K562 (cell line): Measurements from ENCODE around the gene PRSS38. TPM values are rescaled to one million over a fixed set of nuclear protein-coding genes. Genes with fewer than 3 reads are reported as not detected.

Experiments
- ATAC-seq: fragments of 200-7000 bp; cut with Tn5 transposase; 3 replicates; pipeline ENCODE4 v1.9.1; 2020; ENCODE audit warnings: moderate library complexity
- BruUV-seq: library from RNA; stranded (reverse); fragments of 400-500 nt; replicated peaks from 2 replicates; lab custom pipeline; 2021; lab: Mats Ljungman, UMichigan
- CTCF ChIA-PET: fragments of 300-600 bp; formaldehyde crosslinking; extraction: SDS; loops from one replicate; lab custom pipeline; 2021; ENCODE audit warnings: low intra/inter-chr PET ratio; lab: Yijun Ruan, JAX
- POLR2A ChIA-PET: fragments of 300-600, 350-650 bp; sonication (Branson Sonifier 250); formaldehyde crosslinking; extraction: SDS; loops from one replicate; lab custom pipeline; 2021; ENCODE audit warnings: antibody characterized with exemption, inconsistent platforms; lab: Yijun Ruan, JAX
- DNase-seq, 4 experiments: peaks; one replicate each; pipeline versions ENCODE4 v3.0.0 to v3.0.0-alpha.2; 2011 to 2018; ENCODE audit warnings: low spot score in 3 of 4, mixed read lengths in 3 of 4; ENCODE audit errors: extremely low read depth in 1 of 4
- FAIRE-seq: peaks from 2 replicates; lab custom pipeline; 2011; peaks lifted over from hg19 to GRCh38; lab: Jason Lieb, UNC
- H2AFZ ChIP-seq: 2 replicates; pipeline ENCODE4 v1.6.0; 2011; ENCODE audit warnings: low read depth, low read length, control low read depth, inconsistent platforms
- H3K27ac ChIP-seq: fragments of 200-600 bp; 3 replicates; pipeline ENCODE4 v1.8.0; 2011; ENCODE audit warnings: low read depth, mild to moderate bottlenecking, control low read depth, inconsistent platforms, low read length, moderate library complexity, mixed read lengths; ENCODE audit errors: extremely low read depth
- H3K27me3 ChIP-seq, 2 experiments: fragments of 300-600 bp in 1 of 2; 2 replicates in 1 of 2; 3 replicates in 1 of 2; pipeline versions ENCODE4 v1.6.0 to v1.8.0; 2011; ENCODE audit warnings: inconsistent platforms in 2 of 2, low read length in 2 of 2, mild to moderate bottlenecking in 1 of 2, mixed read lengths in 1 of 2, moderate library complexity in 1 of 2; ENCODE audit not compliant: control insufficient read depth in 2 of 2, insufficient read depth in 2 of 2
- H3K36me3 ChIP-seq: fragments of 300-600 bp; 3 replicates; pipeline ENCODE4 v1.8.0; 2011; ENCODE audit warnings: mild to moderate bottlenecking, low read length, inconsistent platforms; ENCODE audit not compliant: control insufficient read depth, insufficient read depth
- H3K4me1 ChIP-seq, 2 experiments: fragments of 200-600 bp in 1 of 2; replicated peaks in 1 of 2; 2 replicates in 1 of 2; 3 replicates in 1 of 2; pipeline versions ENCODE4 v1.5.1 to v1.8.0; 2011; ENCODE audit warnings: inconsistent platforms in 2 of 2, low read length in 2 of 2, mild to moderate bottlenecking in 1 of 2, mixed read lengths in 1 of 2, moderate library complexity in 1 of 2; ENCODE audit not compliant: control insufficient read depth in 2 of 2, insufficient read depth in 2 of 2
- H3K4me2 ChIP-seq: 2 replicates; pipeline ENCODE4 v1.6.1; 2011; ENCODE audit warnings: low read length, control low read depth, inconsistent platforms, mixed read lengths; ENCODE audit not compliant: insufficient read depth
- H3K4me3 ChIP-seq: fragments of 200-600 bp; sonication (generic), shearing (Covaris generic); 2 replicates; pipeline ENCODE4 v1.5.1; 2016; ENCODE audit warnings: control low read depth, inconsistent platforms
- H3K79me2 ChIP-seq: fragments of 200-600 bp; 3 replicates; pipeline ENCODE4 v1.8.0; 2011; ENCODE audit warnings: low read length, inconsistent platforms; ENCODE audit not compliant: control insufficient read depth, insufficient read depth
- H3K9ac ChIP-seq, 2 experiments: 2 replicates each; pipeline versions ENCODE4 v1.6.0 to v1.6.1; 2011; ENCODE audit warnings: low read depth in 2 of 2, low read length in 2 of 2, control low read depth in 1 of 2, inconsistent platforms in 1 of 2, mild to moderate bottlenecking in 1 of 2, mixed read lengths in 1 of 2; ENCODE audit not compliant: insufficient read depth in 1 of 2
- H3K9me1 ChIP-seq: one replicate; pipeline ENCODE4 v1.6.0; 2011; ENCODE audit warnings: inconsistent platforms, mild to moderate bottlenecking, low read length, moderate library complexity; ENCODE audit not compliant: control insufficient read depth, insufficient read depth
- H3K9me3 ChIP-seq: replicated peaks from 2 replicates; pipeline ENCODE4 v1.5.1; 2011; ENCODE audit warnings: low read depth, low read length, inconsistent platforms; ENCODE audit not compliant: control insufficient read depth, insufficient read depth
- H4K20me1 ChIP-seq: replicated peaks from 2 replicates; pipeline ENCODE4 v1.6.1; 2011; ENCODE audit warnings: low read length, inconsistent platforms, mixed read lengths; ENCODE audit not compliant: control insufficient read depth, insufficient read depth
- CREBBP ChIP-seq: IDR thresholded peaks from one replicate; pipeline ENCODE4 v1.6.1; 2012; ENCODE audit warnings: low read depth, mild to moderate bottlenecking, control low read depth, inconsistent platforms, low read length
- EWSR1 ChIP-seq: fragments of 450-650 bp; IDR thresholded peaks from 2 replicates; pipeline ENCODE4 v1.6.1; 2018; ENCODE audit warnings: borderline replicate concordance, mild to moderate bottlenecking, low read depth, moderate library complexity; ENCODE audit not compliant: partially characterized antibody
- GABPB2 ChIP-seq: fragments of 250-450 bp; sonication (Bioruptor Pico); conservative IDR thresholded peaks from 2 replicates; pipeline ENCODE4 v1.5.1; 2021; ENCODE audit warnings: mild to moderate bottlenecking
- GMEB1 ChIP-seq: fragments of 250-450 bp; sonication (Bioruptor Pico); IDR thresholded peaks from 2 replicates; pipeline ENCODE4 v1.4.0; 2020; ENCODE audit warnings: mild to moderate bottlenecking
- ILK ChIP-seq: fragments of 450-650 bp; IDR thresholded peaks from 2 replicates; pipeline ENCODE4 v1.6.1; 2016; ENCODE audit warnings: missing genetic modification characterization, low read depth, mild to moderate bottlenecking, missing compliant biosample characterization, moderate library complexity, borderline replicate concordance
- KLF10 ChIP-seq: fragments of 250-450 bp; sonication (Bioruptor Pico); IDR thresholded peaks from 2 replicates; pipeline ENCODE4 v1.6.1; 2021; ENCODE audit warnings: matching md5 sums
- KLF16 ChIP-seq: IDR thresholded peaks from 2 replicates; pipeline ENCODE4 v1.6.1; 2016; ENCODE audit warnings: antibody characterized with exemption
- NELFE ChIP-seq: IDR thresholded peaks from 2 replicates; pipeline ENCODE4 v1.6.1; 2011; ENCODE audit warnings: mild to moderate bottlenecking; ENCODE audit not compliant: insufficient read depth, insufficient read length
- SIN3B ChIP-seq: fragments of 450-650 bp; IDR thresholded peaks from 2 replicates; pipeline ENCODE4 v1.6.1; 2017; ENCODE audit warnings: low read depth, mild to moderate bottlenecking, moderate library complexity
- SMARCA4 ChIP-seq: fragments of 450-650 bp; IDR thresholded peaks from 2 replicates; pipeline ENCODE4 v1.6.1; 2016
- SMARCA5 ChIP-seq: fragments of 450-650 bp; IDR thresholded peaks from 2 replicates; pipeline ENCODE4 v1.6.1; 2016
- TBL1XR1 ChIP-seq, 2 experiments: IDR thresholded peaks; 2 replicates each; pipeline ENCODE4 v1.6.1; 2012; ENCODE audit warnings: improper control_type of control experiment in 2 of 2, low read length in 2 of 2, mild to moderate bottlenecking in 1 of 2
- TEAD1 ChIP-seq, 2 experiments: fragments of 450-650 bp in 1 of 2; sonication (generic) in 1 of 2; formaldehyde crosslinking; IDR thresholded peaks; 2 replicates each; pipeline versions ENCODE4 v1.4.0 to v1.8.0; 2020 to 2022; ENCODE audit warnings: mild to moderate bottlenecking in 2 of 2, missing genetic modification reagents in 1 of 2
- ZBTB8A ChIP-seq: fragments of 450-650 bp; IDR thresholded peaks from 2 replicates; pipeline ENCODE4 v1.6.1; 2018; ENCODE audit warnings: mild to moderate bottlenecking, moderate library complexity; ENCODE audit not compliant: partially characterized antibody
- ZNF282 ChIP-seq: sonication (generic); formaldehyde crosslinking; IDR thresholded peaks from 2 replicates; pipeline ENCODE4 v1.8.1; 2023; ENCODE audit warnings: missing genetic modification reagents
- ZNF449 ChIP-seq: fragments of 250-450 bp; sonication (Bioruptor Pico); IDR thresholded peaks from 2 replicates; pipeline ENCODE4 v1.8.0; 2022; ENCODE audit warnings: moderate library complexity, mild to moderate bottlenecking, inconsistent platforms
- WGBS: fragments of 100-300 bp; shearing (Covaris generic); methylation state at CpG from one replicate; pipeline ENCODE4 v1.1.6; 2016; ENCODE audit warnings: low coverage, mixed read lengths; ENCODE audit not compliant: insufficient coverage; ENCODE audit errors: missing lambda C conversion rate; 5-methylcytosine and 5-hydroxymethylcytosine counted together
- in situ Hi-C: fragments of 300-500 bp; cut with MboI; formaldehyde crosslinking; loops from 4 replicates; pipeline ENCODE4 v1.15.0; 2018; ENCODE audit warnings: inconsistent platforms, mixed read lengths
- intact Hi-C: fragments of 100-400 bp; cut with micrococcal nuclease; formaldehyde crosslinking; loops from 2 replicates; pipeline ENCODE4 v1.14.2; 2022
- polyA plus RNA-seq, 8 experiments: library from polyadenylated mRNA; depleted of rRNA in 4 of 8; stranded (reverse) in 5 of 8; unstranded in 3 of 8; fragments of >200 nt; fragmentation: Nextera tagmentation in 2 of 8; fragmentation: Illumina TruSeq in 1 of 8; extraction: Ambion mirVana in 2 of 8; extraction: Trizol in 1 of 8; gene quantifications; 2 replicates each; pipeline versions ENCODE4 v1.2.1 to v1.2.3, GENCODE V29; 2011 to 2014; ENCODE audit warnings: inconsistent platforms in 1 of 8, missing spikeins in 1 of 8
- total RNA-seq, 7 experiments: library from RNA; depleted of rRNA in 6 of 7; stranded (reverse); fragments of >200 nt in 6 of 7; fragmentation: Illumina TruSeq in 2 of 7; extraction: Trizol in 2 of 7; gene quantifications; 2 replicates each; pipeline versions ENCODE4 v1.2.1 to v1.2.3, GENCODE V29; 2011 to 2021; ENCODE audit warnings: low replicate concordance in 1 of 7
- TF ChIP-seq, protein P1 (sequence below): sonication (generic); formaldehyde crosslinking; IDR thresholded peaks from 2 replicates; pipeline ENCODE4 v1.8.0; 2023; ENCODE audit warnings: missing genetic modification reagents, mild to moderate bottlenecking, borderline replicate concordance

The PRSS38 gene
- total and polyA plus RNA-seq, 9 of the 15 experiments (the other 6 are each of a cell fraction or from before 2014, with no cell fraction given) = 0.09 to 0.14 TPM; not detected in 7

DNA sequence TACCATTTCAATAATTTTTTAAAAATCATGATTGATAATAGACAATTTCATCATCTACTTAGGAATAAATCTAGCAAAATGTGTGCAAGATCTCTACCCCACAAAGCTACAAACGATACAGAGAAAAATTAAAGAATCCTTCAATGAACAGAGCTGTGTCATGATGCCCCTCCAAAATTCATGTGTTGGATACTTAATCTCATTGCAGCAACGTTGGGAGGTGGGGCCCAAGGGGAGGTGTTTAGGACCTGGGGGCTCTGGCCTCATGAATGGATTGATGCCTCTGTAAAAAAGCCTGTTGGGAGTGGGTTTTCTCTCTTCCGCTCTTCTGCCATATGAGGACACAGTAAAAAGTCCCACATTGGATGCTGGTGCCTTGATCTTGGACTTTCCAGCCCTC is 54.9 kb downstream of the PRSS38 start:
- Histone ChIP-seq H3K4me2 (no peak overlapping the region), H3K4me3 (no peak overlapping the region), H3K36me3 (no peaks in the 10 kb centered on the region), H3K4me1 (no peaks in the 10 kb centered on the region), H3K27me3 (peaks cover 5 to 14% of the 10 kb centered on the region in 2 experiments), H3K79me2 (no peaks in the 10 kb centered on the region), H4K20me1 (no peaks in the 10 kb centered on the region), H3K9me3 (no peaks in the 10 kb centered on the region), H3K9me1 (no peaks in the 10 kb centered on the region), H3K9ac (no peak overlapping the region), H2AFZ (no peak overlapping the region), H3K27ac (no peak overlapping the region)
- in situ Hi-C loops = no loop called here
- intact Hi-C loops = no loop called here
- DNase-seq = no peak
- CTCF ChIA-PET = no interaction called here
- POLR2A ChIA-PET = no interaction called here
- WGBS = 0% methylated on average over 3 of the region's 3 CpGs
- ATAC-seq = no peak
- BruUV-seq = no TSS peak
- no peak for FAIRE-seq
- TF ChIP-seq, protein P1, sequence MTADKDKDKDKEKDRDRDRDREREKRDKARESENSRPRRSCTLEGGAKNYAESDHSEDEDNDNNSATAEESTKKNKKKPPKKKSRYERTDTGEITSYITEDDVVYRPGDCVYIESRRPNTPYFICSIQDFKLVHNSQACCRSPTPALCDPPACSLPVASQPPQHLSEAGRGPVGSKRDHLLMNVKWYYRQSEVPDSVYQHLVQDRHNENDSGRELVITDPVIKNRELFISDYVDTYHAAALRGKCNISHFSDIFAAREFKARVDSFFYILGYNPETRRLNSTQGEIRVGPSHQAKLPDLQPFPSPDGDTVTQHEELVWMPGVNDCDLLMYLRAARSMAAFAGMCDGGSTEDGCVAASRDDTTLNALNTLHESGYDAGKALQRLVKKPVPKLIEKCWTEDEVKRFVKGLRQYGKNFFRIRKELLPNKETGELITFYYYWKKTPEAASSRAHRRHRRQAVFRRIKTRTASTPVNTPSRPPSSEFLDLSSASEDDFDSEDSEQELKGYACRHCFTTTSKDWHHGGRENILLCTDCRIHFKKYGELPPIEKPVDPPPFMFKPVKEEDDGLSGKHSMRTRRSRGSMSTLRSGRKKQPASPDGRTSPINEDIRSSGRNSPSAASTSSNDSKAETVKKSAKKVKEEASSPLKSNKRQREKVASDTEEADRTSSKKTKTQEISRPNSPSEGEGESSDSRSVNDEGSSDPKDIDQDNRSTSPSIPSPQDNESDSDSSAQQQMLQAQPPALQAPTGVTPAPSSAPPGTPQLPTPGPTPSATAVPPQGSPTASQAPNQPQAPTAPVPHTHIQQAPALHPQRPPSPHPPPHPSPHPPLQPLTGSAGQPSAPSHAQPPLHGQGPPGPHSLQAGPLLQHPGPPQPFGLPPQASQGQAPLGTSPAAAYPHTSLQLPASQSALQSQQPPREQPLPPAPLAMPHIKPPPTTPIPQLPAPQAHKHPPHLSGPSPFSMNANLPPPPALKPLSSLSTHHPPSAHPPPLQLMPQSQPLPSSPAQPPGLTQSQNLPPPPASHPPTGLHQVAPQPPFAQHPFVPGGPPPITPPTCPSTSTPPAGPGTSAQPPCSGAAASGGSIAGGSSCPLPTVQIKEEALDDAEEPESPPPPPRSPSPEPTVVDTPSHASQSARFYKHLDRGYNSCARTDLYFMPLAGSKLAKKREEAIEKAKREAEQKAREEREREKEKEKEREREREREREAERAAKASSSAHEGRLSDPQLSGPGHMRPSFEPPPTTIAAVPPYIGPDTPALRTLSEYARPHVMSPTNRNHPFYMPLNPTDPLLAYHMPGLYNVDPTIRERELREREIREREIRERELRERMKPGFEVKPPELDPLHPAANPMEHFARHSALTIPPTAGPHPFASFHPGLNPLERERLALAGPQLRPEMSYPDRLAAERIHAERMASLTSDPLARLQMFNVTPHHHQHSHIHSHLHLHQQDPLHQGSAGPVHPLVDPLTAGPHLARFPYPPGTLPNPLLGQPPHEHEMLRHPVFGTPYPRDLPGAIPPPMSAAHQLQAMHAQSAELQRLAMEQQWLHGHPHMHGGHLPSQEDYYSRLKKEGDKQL (CRISPR knock-in tag) = no peak
- TF ChIP-seq NELFE = no peak
- TF ChIP-seq SMARCA5 = no peak
- TF ChIP-seq TBL1XR1 (IDR thresholded peaks at IDR 0.05; ENCODE audit: low read length in 2 of 2) = no peak
- TF ChIP-seq ILK (tag) = no peak
- no peak for TF ChIP-seq ZNF449 (CRISPR knock-in tag)
- TF ChIP-seq CREBBP = no peak
- no peak for TF ChIP-seq ZBTB8A
- TF ChIP-seq SMARCA4 = no peak
- TF ChIP-seq ZNF282 (CRISPR knock-in tag) = no peak
- TF ChIP-seq EWSR1 = no peak
- TF ChIP-seq GABPB2 = no peak
- TF ChIP-seq KLF16 = no peak
- no peak for TF ChIP-seq GMEB1 (CRISPR knock-in tag)
- no peak for TF ChIP-seq TEAD1 (CRISPR knock-in tag; IDR thresholded peaks at IDR 0.05)
- TF ChIP-seq SIN3B = no peak
- no peak for TF ChIP-seq KLF10 (CRISPR knock-in tag)
